Hepatocyte (in vitro differentiated cells): Measurements from ENCODE around the gene F11R.
"Not testable (repeated sequence)": the region's sequence is repeated elsewhere in the genome, so short reads cannot be mapped to it uniquely, and the experiment has no call there.

Experiments used
- CTCF ChIP-seq: fragments of 200-600 bp; sonication (generic); IDR thresholded peaks from 2 replicates; pipeline ENCODE4 v1.5.1; 2016; ENCODE audit warnings: antibody characterized with exemption, mild to moderate bottlenecking; ENCODE audit not compliant: poor library complexity
- EZH2 ChIP-seq: fragments of 200-600 bp; sonication (generic); IDR thresholded peaks from 2 replicates; pipeline ENCODE4 v1.6.1; 2016; ENCODE audit warnings: antibody characterized with exemption, mild to moderate bottlenecking, borderline replicate concordance

GRCh38 chr1:160945881-160946280, 75.1 kb downstream of the F11R start:
- TF ChIP-seq CTCF, EZH2: not testable (repeated sequence)
